Measurements from ENCODE around the gene CR1.
"Not testable (repeated sequence)": the region's sequence is repeated elsewhere in the genome, so short reads cannot be mapped to it uniquely, and the experiment has no call there.

The CR1 gene

GRCh38 chr1:207644852-207645634 lies 149.1 kb downstream of the CR1 start, which contains the start of gene CR1L:
Gene CR1L, plus strand, starts transcription at chr1:207645133. Its CDS starts 101 bp downstream, at chr1:207645234.
- peak; percentile 45 for DNase-seq (ENCODE audit: low spot score)

- DNase-seq (ENCODE audit: low spot score): no peak
These were observed 149.7 kb downstream of the CR1 start for GRCh38 chr1:207645635-207646081.

- no peak for DNase-seq (ENCODE audit: low spot score)
These were observed 150.2 kb downstream of the CR1 start for GRCh38 chr1:207646171-207646570.

- no peak for DNase-seq (ENCODE audit: low spot score)
These were observed 151.1 kb downstream of the CR1 start for GRCh38 chr1:207646944-207647579.

GRCh38 chr1:207647671-207648333 lies 151.8 kb downstream of the CR1 start:
- DNase-seq (ENCODE audit: low spot score): no peak

GRCh38 chr1:207648334-207649209 lies 152.6 kb downstream of the CR1 start:
- no peak for DNase-seq (ENCODE audit: low spot score)

- no peak for DNase-seq (ENCODE audit: low spot score)
These were observed 153.3 kb downstream of the CR1 start for GRCh38 chr1:207649210-207649753.

- DNase-seq (ENCODE audit: low spot score): no peak
These were observed 154.1 kb downstream of the CR1 start for GRCh38 chr1:207649865-207650580.

GRCh38 chr1:207651583-207651982 lies 155.6 kb downstream of the CR1 start:
- DNase-seq (ENCODE audit: low spot score): no peak

GRCh38 chr1:207654320-207654719 lies 158.4 kb downstream of the CR1 start:
- DNase-seq (ENCODE audit: low spot score): no peak

- no peak for DNase-seq (ENCODE audit: low spot score)
These were observed 162.5 kb downstream of the CR1 start for GRCh38 chr1:207658408-207658807.

GRCh38 chr1:207658904-207659485 lies 163.0 kb downstream of the CR1 start:
- no peak for DNase-seq (ENCODE audit: low spot score)

GRCh38 chr1:207659545-207660153 lies 163.7 kb downstream of the CR1 start:
- no peak for DNase-seq (ENCODE audit: low spot score)

- not testable (repeated sequence) for DNase-seq (ENCODE audit: low spot score)
These were observed 165.5 kb downstream of the CR1 start for GRCh38 chr1:207661420-207661819.

- no peak for DNase-seq (ENCODE audit: low spot score)
These were observed 170.4 kb downstream of the CR1 start for GRCh38 chr1:207666342-207666741.

- DNase-seq (ENCODE audit: low spot score): no peak
These were observed 173.6 kb downstream of the CR1 start for GRCh38 chr1:207669528-207670009.

- DNase-seq (ENCODE audit: low spot score): no peak
These were observed 174.2 kb downstream of the CR1 start for GRCh38 chr1:207670192-207670591.

GRCh38 chr1:207670997-207671396 lies 175.0 kb downstream of the CR1 start:
- no peak for DNase-seq (ENCODE audit: low spot score)

- DNase-seq (ENCODE audit: low spot score): no peak
These were observed 176.7 kb downstream of the CR1 start for GRCh38 chr1:207672522-207673130.

All from CD4-positive, alpha-beta T cell treated with Interleukin-15 for 4 hours (primary cell).